Left forelimb (tissue), 1 donor: Measurements from ENCODE around the gene SKIC2.
"Not testable (repeated sequence)": the region's sequence is repeated elsewhere in the genome, so short reads cannot be mapped to it uniquely, and the experiment has no call there.

Experiments used
- DNase-seq: peaks from one replicate; pipeline ENCODE4 v3.0.0-alpha.2; 2018; ENCODE audit warnings: low spot score

SKIC2 gene

DNA sequence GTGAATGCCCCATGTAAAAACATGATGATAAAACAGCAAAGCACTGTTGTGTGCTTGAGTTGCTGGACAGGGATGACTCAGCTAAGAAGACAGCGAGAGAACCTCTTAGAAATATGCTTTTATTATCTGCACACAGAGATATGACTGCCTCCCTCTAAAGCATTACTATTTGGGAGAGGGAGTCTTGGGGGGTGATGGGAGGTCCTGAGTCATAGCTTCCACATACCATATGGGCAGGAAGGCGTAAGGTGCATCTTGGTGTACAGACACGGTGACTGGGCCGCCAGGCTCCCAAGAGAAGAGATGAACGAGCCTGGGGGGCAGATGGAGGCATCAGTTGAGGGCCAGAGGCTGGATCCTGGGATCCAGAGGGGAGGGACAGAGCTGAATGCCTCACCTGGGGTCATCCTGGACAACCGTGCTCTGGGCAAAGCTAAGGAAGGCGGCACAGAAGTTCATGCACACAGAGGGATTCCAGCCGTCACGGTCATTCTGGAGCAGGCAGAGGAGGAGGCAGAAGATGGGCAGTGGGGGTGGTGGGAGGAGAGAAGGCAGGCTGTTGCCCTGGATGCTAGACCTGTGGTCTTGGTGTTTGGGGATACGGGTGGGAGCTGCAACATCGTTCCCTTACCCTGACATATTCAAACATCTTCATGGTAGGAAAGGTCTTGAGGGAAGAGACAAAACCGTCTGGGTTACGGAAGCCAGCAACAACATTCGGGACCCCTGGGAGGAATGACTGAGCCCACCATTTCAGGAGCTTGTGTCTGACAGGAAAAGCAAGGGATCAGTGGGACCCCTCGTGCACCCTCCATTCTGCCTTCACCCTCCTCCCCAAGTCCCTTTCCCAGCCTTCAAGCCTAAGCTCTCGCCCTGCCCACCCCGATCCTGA lies 11.0 kb downstream of the SKIC2 start:
- DNase-seq = no peak

DNA sequence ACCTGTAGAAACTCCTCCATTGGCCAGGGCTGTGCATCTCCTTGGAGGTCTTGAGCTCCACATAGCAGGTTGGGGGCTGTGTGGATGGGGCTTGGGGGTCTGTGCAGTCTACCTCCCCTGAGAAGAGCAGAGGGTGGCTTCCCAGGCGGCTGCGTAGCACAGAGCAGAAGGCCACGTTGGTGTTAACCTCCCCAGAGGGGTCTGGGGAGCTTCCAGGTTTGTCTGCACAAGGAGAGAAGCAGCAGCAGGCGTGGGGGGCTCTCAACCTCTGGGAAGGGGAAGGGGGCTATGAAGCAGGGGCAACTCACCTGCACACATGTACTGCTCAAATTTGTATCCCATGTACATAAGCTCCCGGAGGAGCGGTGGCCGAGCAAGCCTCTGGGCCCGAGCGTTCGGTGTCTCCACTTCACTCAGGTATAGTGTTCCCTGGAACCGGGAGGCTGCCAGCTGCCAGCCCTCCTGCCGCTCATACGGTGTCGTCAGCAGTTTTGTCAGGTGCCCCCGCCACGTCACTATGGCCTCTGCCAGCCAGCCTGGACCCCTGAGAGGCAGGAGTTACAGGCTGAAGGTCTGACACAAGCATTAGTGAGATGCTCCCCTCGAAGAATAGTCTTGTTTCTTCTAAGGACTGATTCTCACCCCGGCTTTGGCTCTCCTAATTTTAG lies 11.8 kb downstream of the SKIC2 start:
- no peak for DNase-seq

DNA sequence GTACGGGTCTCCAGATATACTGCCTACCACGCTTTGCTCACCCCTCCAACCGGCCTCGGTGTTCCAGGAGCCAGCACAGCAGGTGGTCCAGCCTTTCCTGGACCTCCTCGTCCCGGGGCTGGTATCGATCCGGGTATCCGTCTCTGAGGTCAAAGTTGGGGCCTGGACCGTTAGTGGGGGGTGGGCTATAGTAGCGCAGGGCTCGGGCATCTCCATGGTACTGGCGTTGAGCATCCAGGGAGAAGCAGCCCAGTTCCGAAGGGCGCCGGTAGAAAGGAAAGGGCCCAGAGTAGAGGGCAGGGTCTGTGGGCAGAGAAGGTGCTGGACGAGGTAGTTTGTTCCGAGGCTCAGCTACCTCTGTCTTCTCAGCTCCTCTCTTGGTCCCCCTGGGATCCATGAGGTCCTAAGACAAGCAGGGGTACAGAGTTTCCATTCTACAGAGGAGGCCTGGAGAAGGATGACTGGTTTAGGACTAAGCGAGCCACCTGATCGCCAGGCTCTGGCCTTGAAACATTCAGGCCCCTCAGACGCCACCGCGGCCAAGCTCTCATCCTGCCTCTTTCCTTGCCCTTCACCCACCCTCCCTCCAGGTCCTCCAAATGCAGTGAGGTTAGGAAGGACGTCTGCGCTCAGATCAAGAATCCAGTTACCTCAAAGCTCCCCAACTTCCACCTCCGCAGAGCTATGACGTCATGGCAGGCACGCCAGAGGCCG lies 12.5 kb downstream of the SKIC2 start:
- DNase-seq = no peak

DNA sequence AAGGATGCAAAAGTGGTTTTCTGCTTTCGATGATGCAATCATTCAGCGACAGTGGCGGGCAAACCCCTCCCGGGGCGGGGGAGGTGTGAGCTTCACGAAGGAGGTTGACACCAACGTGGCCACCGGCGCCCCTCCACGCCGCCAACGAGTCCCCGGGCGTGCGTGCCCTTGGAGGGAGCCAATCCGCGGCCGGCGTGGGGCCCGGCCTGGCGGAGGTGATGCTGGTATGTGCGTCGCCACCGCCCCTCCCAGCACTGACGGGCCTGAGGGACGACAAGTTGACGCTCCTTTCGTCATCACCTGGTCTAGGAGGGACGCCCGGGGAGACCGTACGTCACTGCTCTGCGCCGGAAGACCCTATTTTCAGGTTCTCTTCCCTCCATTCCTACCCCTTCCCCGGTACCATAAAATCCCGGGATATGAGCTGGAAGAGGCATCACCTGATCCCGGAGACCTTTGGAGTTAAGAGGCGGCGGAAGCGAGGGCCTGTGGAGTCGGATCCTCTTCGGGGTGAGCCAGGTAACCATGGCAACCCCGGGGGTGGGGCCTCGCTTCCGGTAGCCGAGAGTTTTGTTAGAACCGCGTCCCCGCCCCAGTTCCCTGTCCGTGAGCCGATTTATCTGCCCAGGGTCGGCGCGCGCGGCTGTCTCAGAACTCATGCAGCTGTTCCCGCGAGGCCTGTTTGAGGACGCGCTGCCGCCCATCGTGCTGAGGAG lies 13.2 kb downstream of the SKIC2 start, which contains the start of gene DXO:
TSS of gene DXO (minus strand) at position 146 of the 716 bp plus-strand sequence. CDS start 463 bp downstream, outside the sequence.
- DNase-seq = peak; percentile 97

DNA sequence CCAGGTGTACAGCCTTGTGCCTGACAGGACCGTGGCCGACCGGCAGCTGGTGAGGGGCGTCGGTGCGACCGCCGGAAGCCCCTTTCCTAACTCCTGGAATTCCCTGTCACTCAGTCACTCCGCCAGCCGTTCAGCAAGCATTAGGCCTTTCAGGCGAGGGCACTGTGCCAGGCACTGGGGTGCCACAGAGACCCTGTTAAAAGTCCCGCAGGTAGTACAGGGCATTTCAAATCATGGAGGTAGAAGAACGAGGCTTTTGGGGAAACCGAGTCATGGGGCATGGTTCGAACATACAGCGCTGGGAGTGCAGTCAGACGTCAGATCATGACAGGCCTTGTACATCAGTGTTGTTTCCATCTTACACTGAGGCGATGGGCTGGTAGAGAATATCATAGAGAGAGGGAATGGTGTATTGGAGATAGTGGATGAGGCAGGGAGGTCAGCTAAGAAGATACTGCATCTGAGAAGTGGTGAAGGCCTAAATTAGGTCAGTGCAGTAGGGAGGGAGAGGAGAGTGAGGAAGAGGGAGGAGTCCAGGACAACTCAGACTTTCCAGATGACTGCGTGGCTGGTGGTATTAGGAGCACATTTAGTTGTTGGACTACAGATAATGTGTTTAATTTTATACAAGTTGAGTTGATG lies 13.9 kb downstream of the SKIC2 start:
- no peak for DNase-seq

DNA sequence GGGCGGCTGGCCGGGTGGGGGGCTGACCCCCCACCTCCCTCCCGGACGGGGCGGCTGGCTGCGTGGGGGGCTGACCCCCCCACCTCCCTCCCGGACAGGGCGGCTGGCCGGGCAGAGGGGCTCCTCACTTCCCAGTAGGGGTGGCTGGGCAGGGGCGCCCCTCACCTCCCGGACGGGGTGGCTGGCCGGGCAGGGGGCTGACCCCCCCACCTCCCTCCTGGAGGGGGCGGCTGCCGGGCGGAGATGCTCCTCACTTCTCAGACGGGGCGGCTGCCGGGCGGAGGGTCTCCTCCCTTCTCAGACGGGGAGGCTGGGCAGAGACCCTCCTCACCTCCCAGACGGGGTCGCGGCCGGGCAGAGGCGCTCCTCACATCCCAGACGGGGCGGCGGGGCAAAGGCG lies 17.1 kb downstream of the SKIC2 start:
- not testable (repeated sequence) for DNase-seq

DNA sequence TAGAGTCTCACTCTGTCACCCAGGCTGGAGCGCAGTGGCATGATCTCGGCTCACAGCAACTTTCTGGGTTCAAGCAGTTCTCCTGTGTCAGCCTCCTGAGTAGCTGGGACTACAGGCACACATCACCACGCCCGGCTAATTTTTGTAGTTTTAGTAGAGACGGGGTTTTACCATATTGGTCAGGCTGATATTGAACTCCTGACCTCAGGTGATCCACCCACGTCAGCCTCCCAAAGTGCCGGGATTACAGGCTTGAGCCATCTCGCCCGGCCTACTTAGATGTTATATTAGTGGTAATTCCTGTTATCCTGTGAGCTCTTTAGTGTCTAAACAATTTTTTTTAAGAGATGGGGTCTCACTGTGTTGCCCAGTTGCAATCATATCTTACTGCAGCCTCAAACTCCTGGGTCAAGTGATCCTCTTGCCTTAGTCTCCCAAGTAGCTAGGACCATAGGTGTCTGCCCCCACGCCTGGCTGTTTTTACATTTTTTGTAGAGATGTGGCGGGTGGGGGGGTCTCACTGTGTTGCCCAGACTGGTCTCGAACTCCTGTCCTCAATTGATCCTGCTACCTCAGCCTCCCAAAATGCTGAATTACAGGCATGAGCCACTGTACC lies 18.9 kb downstream of the SKIC2 start:
- no peak for DNase-seq

DNA sequence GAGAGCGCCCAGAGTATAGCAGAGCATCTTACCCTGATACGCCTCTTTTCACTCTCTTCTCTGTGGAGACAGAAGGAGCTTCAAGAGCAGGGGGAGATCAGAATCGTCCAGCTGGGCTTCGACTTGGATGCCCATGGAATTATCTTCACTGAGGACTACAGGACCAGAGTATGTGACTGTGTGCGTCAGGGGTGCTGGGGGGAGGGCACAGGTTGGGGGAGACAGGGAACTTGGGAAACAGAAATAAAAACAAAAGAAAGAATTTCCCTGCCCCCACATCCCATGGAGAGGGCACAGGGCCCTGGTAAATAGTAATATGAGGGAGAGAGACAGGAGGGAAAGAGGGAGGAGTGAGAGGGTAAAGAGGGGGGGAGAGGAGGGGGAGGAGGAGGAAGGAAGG lies 19.9 kb downstream of the SKIC2 start:
- no peak for DNase-seq

DNA sequence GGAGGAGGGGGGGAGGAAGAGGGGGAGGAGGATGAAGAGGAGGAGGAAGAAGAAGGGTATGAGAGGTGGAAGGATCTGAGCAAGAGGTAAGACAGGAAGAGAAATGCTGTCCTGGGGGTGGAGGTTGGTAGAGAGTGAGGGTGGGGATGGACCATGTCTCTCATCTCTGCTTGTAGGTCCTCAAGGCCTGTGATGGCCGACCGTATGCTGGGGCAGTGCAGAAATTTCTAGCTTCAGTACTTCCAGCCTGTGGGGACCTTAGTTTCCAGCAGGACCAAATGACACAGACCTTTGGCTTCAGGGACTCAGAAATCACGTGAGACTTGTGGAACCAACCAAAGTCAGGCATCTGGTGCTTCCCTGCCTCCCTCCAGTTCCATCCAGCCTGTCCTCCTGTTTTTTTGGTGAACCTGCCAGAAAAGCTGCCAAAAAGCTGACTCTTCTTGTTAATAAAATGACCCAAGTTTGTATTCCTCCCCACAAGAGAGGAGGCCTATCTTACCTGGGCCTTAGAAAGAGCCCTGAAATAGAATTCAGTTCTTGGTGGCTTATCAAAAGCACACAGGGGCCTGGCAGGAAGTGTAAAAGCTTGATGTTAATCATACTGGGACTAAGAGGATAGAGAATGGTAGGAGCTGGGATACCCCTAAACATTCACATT lies 20.4 kb downstream of the SKIC2 start:
- DNase-seq = no peak

DNA sequence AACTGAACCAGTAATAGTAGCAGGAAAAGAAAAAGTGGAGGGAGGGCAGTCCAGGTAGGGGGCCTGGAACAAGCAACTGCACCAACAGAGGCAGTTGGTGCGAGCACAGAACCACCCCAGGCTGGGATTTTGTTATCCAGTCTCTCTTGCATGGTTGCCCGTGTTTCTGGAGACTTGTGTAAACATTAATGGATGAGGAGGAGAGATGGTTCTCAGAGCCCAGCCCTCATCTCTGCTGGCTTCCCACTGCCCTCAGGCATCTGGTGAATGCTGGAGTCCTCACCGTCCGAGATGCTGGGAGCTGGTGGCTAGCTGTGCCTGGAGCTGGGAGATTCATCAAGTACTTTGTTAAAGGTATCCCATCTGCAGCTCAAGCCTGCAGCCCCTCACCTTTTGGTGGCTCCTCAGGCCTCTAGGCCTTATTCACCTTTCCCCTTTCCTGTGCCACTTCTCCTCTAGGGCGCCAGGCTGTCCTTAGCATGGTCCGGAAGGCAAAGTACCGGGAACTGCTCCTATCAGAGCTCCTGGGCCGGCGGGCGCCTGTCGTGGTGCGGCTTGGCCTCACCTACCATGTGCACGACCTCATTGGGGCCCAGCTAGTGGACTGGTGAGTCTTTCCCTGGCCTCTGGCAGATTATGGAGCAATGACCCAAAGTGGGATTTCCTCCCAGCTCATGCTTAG lies 21.4 kb downstream of the SKIC2 start:
- peak; percentile 48 for DNase-seq

DNA sequence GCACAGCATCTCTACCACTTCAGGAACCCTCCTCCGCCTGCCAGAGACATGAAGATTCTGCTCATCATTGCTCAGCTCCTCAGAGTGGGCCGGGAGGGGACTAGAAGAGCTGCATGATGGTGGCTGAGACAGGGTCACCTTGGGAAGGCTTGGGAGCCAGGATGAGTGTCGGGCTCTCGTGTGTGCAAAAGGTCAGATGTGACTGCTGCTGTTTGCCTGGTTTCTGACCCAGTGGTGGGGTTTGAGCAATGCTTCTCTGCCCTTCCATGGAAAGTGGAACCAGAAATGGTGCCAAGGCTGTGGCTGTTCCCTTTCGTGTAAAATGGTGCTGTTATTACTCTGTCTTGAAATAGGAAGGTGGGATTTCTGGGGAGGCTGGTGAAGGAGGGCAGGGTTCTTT lies 22.0 kb downstream of the SKIC2 start:
- not testable (repeated sequence) for DNase-seq

DNA sequence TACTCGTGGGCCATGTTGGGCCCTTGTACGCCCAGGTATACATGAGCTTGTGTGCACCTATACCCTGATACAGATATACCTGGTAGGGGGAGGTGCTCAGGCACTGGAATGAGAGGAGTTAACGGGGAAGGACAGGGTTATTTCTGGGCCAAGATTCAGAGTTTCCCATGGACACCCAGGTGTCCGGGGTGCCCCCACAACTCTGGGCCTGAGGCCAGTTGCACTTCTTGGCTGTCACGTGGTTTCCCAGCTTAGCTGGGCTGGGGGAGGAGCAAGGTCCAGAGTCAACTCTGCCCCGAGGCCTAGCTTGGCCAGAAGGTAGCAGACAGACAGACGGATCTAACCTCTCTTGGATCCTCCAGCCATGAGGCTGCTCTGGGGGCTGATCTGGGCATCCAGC lies 22.8 kb downstream of the SKIC2 start, which contains the start of gene C4A:
TSS of gene C4A (plus strand) at position 314 of the 400 bp plus-strand sequence. CDS start at position 365, 51 bp downstream.
- not testable (repeated sequence) for DNase-seq

DNA sequence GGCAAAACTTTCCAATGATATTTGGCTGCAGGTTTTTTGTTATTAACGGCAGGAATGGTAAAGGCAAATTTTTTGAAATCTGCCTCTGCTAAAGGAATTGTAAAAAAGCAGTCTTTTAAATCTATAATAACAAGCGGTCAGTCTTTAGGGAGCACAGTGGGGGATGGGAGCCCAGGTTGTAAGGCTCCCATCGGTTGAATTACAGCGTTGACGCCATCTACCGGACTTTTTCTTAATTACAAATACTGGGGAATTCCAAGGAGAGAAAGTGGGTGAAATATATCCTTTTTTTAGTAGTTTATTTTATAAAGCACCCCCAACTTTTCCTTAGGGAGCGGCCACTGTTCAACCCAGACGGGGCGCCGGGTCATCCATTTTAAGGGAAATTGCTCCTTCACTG lies 30.4 kb downstream of the SKIC2 start:
- DNase-seq = not testable (repeated sequence)

DNA sequence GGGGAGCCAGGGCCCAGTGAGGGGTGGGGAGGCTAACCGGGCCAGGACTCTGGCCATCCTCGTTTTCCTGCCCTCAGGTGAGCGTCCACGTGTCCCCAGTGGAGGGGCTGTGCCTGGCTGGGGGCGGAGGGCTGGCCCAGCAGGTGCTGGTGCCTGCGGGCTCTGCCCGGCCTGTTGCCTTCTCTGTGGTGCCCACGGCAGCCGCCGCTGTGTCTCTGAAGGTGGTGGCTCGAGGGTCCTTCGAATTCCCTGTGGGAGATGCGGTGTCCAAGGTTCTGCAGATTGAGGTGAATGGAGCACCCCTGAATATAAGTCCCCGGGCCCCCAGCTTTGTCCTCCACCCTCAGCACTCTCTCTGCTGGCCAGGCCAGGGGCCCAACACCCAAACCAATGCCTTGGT lies 35.4 kb downstream of the SKIC2 start:
- DNase-seq = not testable (repeated sequence)

DNA sequence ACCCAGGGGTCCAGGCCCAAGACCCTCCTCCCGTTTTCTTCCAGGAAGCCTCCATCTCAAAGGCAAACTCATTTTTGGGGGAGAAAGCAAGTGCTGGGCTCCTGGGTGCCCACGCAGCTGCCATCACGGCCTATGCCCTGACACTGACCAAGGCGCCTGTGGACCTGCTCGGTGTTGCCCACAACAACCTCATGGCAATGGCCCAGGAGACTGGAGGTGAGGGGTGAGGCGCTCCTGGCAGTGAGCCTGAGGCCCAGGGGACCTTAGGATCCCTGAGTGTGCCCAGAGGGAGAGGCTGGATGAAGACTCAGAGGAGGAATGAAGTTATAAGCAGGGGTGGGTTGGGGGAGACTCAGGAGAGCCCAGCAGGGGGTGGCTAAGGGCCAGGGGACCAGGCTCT lies 37.4 kb downstream of the SKIC2 start:
- not testable (repeated sequence) for DNase-seq

DNA sequence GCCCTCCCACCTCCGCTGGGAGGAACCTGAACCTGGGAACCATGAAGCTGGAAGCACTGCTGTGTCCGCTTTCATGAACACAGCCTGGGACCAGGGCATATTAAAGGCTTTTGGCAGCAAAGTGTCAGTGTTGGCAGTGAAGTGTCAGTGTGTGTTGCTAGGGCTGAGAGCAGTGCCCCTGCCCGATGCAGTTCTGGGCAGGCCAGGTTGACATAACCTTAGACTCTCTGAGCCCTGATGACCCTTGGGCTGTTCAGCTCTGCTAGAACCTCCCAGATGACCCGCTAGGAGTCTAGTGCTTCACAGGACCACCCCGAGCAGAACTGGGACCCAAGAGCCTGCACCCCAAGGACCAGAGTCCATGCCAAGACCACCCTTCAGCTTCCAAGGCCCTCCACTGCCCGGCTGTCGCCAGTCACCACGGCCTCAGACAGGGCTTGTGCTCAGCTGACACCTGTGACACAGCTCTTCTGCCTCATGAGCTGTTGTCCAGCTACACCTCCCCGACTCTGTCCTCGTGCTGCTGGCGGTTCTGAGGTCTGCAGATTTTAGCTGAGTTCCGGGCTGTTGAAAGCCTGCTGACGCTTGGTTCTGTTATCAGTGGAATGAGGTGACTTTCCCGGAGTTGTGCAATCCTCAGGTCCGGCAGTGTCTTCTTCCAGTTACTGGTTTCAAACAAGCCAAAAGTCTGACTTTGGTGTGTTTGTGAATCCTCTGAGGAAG lies 43.7 kb downstream of the SKIC2 start:
- DNase-seq = not testable (repeated sequence)

DNA sequence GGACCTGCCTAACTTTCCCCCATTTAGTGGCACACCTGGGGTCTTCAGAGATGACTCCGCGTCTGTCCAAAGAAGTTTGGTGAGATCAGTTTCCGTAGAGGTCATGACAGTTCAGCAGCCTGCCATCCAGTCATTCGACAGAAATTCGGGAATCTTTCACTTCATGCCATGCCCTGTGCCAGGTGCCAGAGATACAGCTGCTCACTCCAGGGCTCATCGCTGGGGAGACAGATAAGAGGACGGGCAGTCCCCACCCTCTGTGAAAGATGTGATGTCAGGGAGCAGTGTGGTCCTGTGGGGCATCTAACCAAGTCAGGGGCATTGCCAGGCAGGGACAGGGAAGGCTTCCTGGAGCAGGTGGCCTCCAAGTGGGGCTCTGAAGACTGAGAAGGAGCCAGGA lies 44.3 kb downstream of the SKIC2 start:
- DNase-seq = not testable (repeated sequence)

DNA sequence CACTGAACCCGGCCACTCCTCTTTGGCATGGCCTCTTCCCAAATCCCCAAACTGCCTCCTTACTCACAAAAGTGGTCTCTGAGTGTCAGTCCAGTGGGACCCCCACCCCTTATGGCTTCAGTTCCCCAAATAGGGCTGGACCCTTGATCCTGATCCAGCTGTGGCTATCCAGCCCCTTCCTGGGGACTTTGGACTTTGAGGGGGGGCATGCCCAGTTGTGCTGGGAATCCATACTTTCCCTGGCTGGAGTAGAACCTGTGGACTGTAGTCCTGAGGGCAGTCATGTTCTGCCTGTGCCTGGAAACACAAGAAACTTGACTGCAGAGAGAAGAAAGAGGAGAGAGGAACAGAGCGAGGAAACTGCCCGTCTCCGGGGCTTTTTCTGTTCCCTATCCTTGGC lies 45.4 kb downstream of the SKIC2 start:
- not testable (repeated sequence) for DNase-seq
